Subcutaneous adipose tissue (tissue), 4 donors: Measurements from ENCODE around the gene TSPYL2. TPM values are rescaled to one million over a fixed set of nuclear protein-coding genes. Genes with fewer than 3 reads are reported as not detected.

Experiments used
- CTCF ChIP-seq: fragments of 450-650 bp; IDR thresholded peaks from one replicate; pipeline ENCODE4 v1.5.1; 2016; ENCODE audit warnings: low read depth, mild to moderate bottlenecking, control low read depth, antibody characterized with exemption, moderate library complexity
- total RNA-seq, 4 donors: library from RNA; depleted of rRNA; stranded (reverse); fragments of >200 nt; gene quantifications; one replicate each; pipeline ENCODE4 v1.1.0, GENCODE V29; 2016

Gene TSPYL2
- total RNA-seq, 4 donors from 2014 or later = 33.5 to 56.6 (median 43.5) TPM

- no peak for TF ChIP-seq CTCF
Observed at GRCh38 chrX:53095796-53096195, 13.6 kb downstream of the TSPYL2 start.

- TF ChIP-seq CTCF = no peak
Observed at GRCh38 chrX:53114864-53115549, 32.8 kb downstream of the TSPYL2 start.

GRCh38 chrX:53115550-53115874, 33.3 kb downstream of the TSPYL2 start:
- no peak for TF ChIP-seq CTCF

GRCh38 chrX:53116101-53116500, 33.9 kb downstream of the TSPYL2 start:
- no peak for TF ChIP-seq CTCF

GRCh38 chrX:53122013-53122412, 39.8 kb downstream of the TSPYL2 start:
- TF ChIP-seq CTCF = no peak

GRCh38 chrX:53125506-53125905, 43.3 kb downstream of the TSPYL2 start:
- no peak for TF ChIP-seq CTCF

GRCh38 chrX:53126377-53126776, 44.2 kb downstream of the TSPYL2 start:
- no peak for TF ChIP-seq CTCF
